SK-N-SH treated with all-trans-retinoic acid at 6 μM for 48 hours (cell line): ENCODE data around the gene SLC25A34.

ENCODE experiments used
- ATAC-seq: fragments of 200-7000 bp; cut with Tn5 transposase; 3 replicates; pipeline ENCODE4 v1.9.1; 2020; ENCODE audit warnings: mild to moderate bottlenecking, moderate library complexity
- ARNTL ChIP-seq: fragments of 450-650 bp; formaldehyde crosslinking; IDR thresholded peaks from 2 replicates; pipeline ENCODE4 v1.5.0; 2020; ENCODE audit warnings: low read depth, mild to moderate bottlenecking, moderate library complexity, borderline replicate concordance
- BACH2 ChIP-seq: fragments of 250-450 bp; sonication (Bioruptor Pico); IDR thresholded peaks from 2 replicates; pipeline ENCODE4 v1.9.0; 2021; ENCODE audit warnings: mild to moderate bottlenecking, borderline replicate concordance
- CSDC2 ChIP-seq: fragments of 250-450 bp; sonication (Bioruptor Pico); IDR thresholded peaks from 2 replicates; pipeline ENCODE4 v1.5.0; 2020; ENCODE audit warnings: mild to moderate bottlenecking, moderate library complexity
- CSRNP3 ChIP-seq: fragments of 250-450 bp; sonication (Bioruptor Pico); IDR thresholded peaks from 2 replicates; pipeline ENCODE4 v1.5.1; 2021; ENCODE audit warnings: mild to moderate bottlenecking, moderate library complexity
- ESRRG ChIP-seq: fragments of 250-450 bp; sonication (Bioruptor Pico); IDR thresholded peaks from 2 replicates; pipeline ENCODE4 v1.6.1; 2021; ENCODE audit warnings: mild to moderate bottlenecking
- GLIS3 ChIP-seq: fragments of 250-450 bp; sonication (Bioruptor Pico); IDR thresholded peaks from 2 replicates; pipeline ENCODE4 v1.5.0; 2020; ENCODE audit warnings: mild to moderate bottlenecking, moderate library complexity
- ISL1 ChIP-seq: fragments of 250-450 bp; sonication (Bioruptor Pico); IDR thresholded peaks from 2 replicates; pipeline ENCODE4 v2.1.2; 2022; ENCODE audit warnings: mild to moderate bottlenecking, moderate library complexity
- OSR1 ChIP-seq: fragments of 250-450 bp; sonication (Bioruptor Pico); IDR thresholded peaks from 2 replicates; pipeline ENCODE4 v1.8.0; 2022; ENCODE audit warnings: moderate library complexity, mild to moderate bottlenecking, inconsistent platforms
- POU6F1 ChIP-seq: fragments of 250-450 bp; sonication (Bioruptor Pico); IDR thresholded peaks from 2 replicates; pipeline ENCODE4 v1.8.0; 2021; ENCODE audit warnings: low read depth, mild to moderate bottlenecking, moderate library complexity, borderline replicate concordance
- PPARA ChIP-seq: fragments of 250-450 bp; sonication (Bioruptor Pico); IDR thresholded peaks from 2 replicates; pipeline ENCODE4 v1.5.0; 2020; ENCODE audit warnings: mild to moderate bottlenecking, borderline replicate concordance
- RARB ChIP-seq: fragments of 250-450 bp; sonication (Bioruptor Pico); IDR thresholded peaks from 2 replicates; pipeline ENCODE4 v1.8.0; 2021; ENCODE audit warnings: mild to moderate bottlenecking, moderate library complexity
- SNAI2 ChIP-seq: fragments of 250-450 bp; sonication (Bioruptor Pico); IDR thresholded peaks from 2 replicates; pipeline ENCODE4 v1.5.0; 2020; ENCODE audit warnings: mild to moderate bottlenecking, moderate library complexity
- TCF4 ChIP-seq: fragments of 250-450 bp; sonication (Bioruptor Pico); IDR thresholded peaks from 2 replicates; pipeline ENCODE4 v1.8.0; 2021; ENCODE audit warnings: mild to moderate bottlenecking, moderate library complexity, borderline replicate concordance
- TOX ChIP-seq: fragments of 250-450 bp; sonication (Bioruptor Pico); IDR thresholded peaks from 2 replicates; pipeline ENCODE4 v1.8.0; 2021; ENCODE audit warnings: mild to moderate bottlenecking, moderate library complexity, borderline replicate concordance
- ZC3H10 ChIP-seq: fragments of 250-450 bp; sonication (Bioruptor Pico); IDR thresholded peaks from 2 replicates; pipeline ENCODE4 v1.5.1; 2021; ENCODE audit warnings: mild to moderate bottlenecking, moderate library complexity
- ZFP3 ChIP-seq: fragments of 250-450 bp; sonication (Bioruptor Pico); IDR thresholded peaks from 2 replicates; pipeline ENCODE4 v1.5.0; 2020; ENCODE audit warnings: mild to moderate bottlenecking, moderate library complexity
- ZFP30 ChIP-seq: fragments of 450-650 bp; formaldehyde crosslinking; IDR thresholded peaks from 2 replicates; pipeline ENCODE4 v1.5.0; 2022; ENCODE audit warnings: mild to moderate bottlenecking, moderate library complexity
- ZNF565 ChIP-seq: fragments of 450-650 bp; formaldehyde crosslinking; conservative IDR thresholded peaks from 2 replicates; pipeline ENCODE4 v1.5.0; 2020; ENCODE audit warnings: low read depth, mild to moderate bottlenecking, moderate library complexity
- ZNF70 ChIP-seq: fragments of 450-650 bp; formaldehyde crosslinking; IDR thresholded peaks from 2 replicates; pipeline ENCODE4 v1.5.0; 2020; ENCODE audit warnings: mild to moderate bottlenecking, moderate library complexity
- ZNF8 ChIP-seq: fragments of 450-650 bp; formaldehyde crosslinking; IDR thresholded peaks from 2 replicates; pipeline ENCODE4 v1.5.0; 2020; ENCODE audit warnings: mild to moderate bottlenecking, moderate library complexity
- TF ChIP-seq, protein P1 (sequence below): fragments of 250-450 bp; sonication (Bioruptor Pico); IDR thresholded peaks from 2 replicates; pipeline ENCODE4 v1.5.1; 2020; ENCODE audit warnings: low read depth, mild to moderate bottlenecking, moderate library complexity
- TF ChIP-seq, protein P2 (sequence below): fragments of 250-450 bp; sonication (Bioruptor Pico); IDR thresholded peaks from 2 replicates; pipeline ENCODE4 v1.5.0; 2020; ENCODE audit warnings: mild to moderate bottlenecking, moderate library complexity

Gene SLC25A34

GRCh38 chr1:15750924-15751323, 14.9 kb downstream of the SLC25A34 start (continued):
- TF ChIP-seq CSDC2 (CRISPR knock-in tag) (no peak), ZFP30 (CRISPR knock-in tag) (no peak), ZFP3 (CRISPR knock-in tag) (no peak), TCF4 (no peak), BACH2 (CRISPR knock-in tag) (no peak)
- TF ChIP-seq, all 23 proteins: peak for 0

- ATAC-seq = no peak
- TF ChIP-seq GLIS3 (CRISPR knock-in tag) (no peak), OSR1 (CRISPR knock-in tag) (no peak), ZNF70 (CRISPR knock-in tag) (no peak), ISL1 (no peak), SNAI2 (CRISPR knock-in tag) (no peak), ZNF565 (CRISPR knock-in tag) (no peak), ZFP3 (CRISPR knock-in tag) (no peak), RARB (no peak), BACH2 (CRISPR knock-in tag) (no peak), ZNF8 (CRISPR knock-in tag) (no peak), CSDC2 (CRISPR knock-in tag) (no peak), TCF4 (no peak), PPARA (CRISPR knock-in tag) (no peak), ESRRG (CRISPR knock-in tag) (no peak), ZC3H10 (CRISPR knock-in tag) (no peak)
- TF ChIP-seq, protein P1, sequence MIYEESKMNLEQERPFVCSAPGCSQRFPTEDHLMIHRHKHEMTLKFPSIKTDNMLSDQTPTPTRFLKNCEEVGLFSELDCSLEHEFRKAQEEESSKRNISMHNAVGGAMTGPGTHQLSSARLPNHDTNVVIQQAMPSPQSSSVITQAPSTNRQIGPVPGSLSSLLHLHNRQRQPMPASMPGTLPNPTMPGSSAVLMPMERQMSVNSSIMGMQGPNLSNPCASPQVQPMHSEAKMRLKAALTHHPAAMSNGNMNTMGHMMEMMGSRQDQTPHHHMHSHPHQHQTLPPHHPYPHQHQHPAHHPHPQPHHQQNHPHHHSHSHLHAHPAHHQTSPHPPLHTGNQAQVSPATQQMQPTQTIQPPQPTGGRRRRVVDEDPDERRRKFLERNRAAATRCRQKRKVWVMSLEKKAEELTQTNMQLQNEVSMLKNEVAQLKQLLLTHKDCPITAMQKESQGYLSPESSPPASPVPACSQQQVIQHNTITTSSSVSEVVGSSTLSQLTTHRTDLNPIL (CRISPR knock-in tag) = no peak
- TF ChIP-seq, protein P2, sequence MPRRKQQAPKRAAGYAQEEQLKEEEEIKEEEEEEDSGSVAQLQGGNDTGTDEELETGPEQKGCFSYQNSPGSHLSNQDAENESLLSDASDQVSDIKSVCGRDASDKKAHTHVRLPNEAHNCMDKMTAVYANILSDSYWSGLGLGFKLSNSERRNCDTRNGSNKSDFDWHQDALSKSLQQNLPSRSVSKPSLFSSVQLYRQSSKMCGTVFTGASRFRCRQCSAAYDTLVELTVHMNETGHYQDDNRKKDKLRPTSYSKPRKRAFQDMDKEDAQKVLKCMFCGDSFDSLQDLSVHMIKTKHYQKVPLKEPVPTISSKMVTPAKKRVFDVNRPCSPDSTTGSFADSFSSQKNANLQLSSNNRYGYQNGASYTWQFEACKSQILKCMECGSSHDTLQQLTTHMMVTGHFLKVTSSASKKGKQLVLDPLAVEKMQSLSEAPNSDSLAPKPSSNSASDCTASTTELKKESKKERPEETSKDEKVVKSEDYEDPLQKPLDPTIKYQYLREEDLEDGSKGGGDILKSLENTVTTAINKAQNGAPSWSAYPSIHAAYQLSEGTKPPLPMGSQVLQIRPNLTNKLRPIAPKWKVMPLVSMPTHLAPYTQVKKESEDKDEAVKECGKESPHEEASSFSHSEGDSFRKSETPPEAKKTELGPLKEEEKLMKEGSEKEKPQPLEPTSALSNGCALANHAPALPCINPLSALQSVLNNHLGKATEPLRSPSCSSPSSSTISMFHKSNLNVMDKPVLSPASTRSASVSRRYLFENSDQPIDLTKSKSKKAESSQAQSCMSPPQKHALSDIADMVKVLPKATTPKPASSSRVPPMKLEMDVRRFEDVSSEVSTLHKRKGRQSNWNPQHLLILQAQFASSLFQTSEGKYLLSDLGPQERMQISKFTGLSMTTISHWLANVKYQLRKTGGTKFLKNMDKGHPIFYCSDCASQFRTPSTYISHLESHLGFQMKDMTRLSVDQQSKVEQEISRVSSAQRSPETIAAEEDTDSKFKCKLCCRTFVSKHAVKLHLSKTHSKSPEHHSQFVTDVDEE = no peak
These were observed 15.7 kb downstream of the SLC25A34 start for GRCh38 chr1:15751717-15752116.

DNA sequence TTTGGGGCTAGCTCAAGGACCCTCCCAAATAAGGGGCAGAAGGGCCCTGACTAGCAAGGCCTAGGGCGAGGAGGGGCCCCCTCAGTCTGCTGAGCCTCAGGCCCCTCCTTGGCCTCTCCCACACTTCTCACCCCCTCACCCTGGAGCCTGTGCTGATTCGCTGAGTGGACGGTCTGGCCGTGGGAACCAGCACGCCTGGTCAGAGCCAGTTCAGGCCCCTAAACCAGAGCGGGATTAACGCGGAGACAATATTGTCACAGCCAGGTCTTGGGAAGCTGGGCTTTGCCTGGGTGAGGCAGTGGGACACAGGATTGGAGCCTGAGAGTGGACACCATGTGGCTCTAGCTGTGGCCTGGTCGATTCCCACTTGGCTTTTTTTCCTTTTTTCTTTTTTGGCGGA, 17.7 kb downstream of the SLC25A34 start:
- TF ChIP-seq BACH2 (CRISPR knock-in tag) = no peak
- TF ChIP-seq TOX = no peak
- TF ChIP-seq POU6F1 (CRISPR knock-in tag) = no peak
- TF ChIP-seq CSRNP3 (CRISPR knock-in tag) = no peak
- no peak for TF ChIP-seq ZC3H10 (CRISPR knock-in tag)
- TF ChIP-seq TCF4 = no peak
- TF ChIP-seq ISL1 = no peak
- TF ChIP-seq OSR1 (CRISPR knock-in tag) = no peak
- no peak for ATAC-seq

- no peak for ATAC-seq
- TF ChIP-seq ESRRG (CRISPR knock-in tag) (no peak), ZNF8 (CRISPR knock-in tag) (no peak), TOX (no peak), BACH2 (CRISPR knock-in tag) (no peak), TCF4 (no peak), ARNTL (no peak), OSR1 (CRISPR knock-in tag) (no peak)
- TF ChIP-seq, all 23 proteins: peak for 0
These were observed 19.1 kb downstream of the SLC25A34 start for GRCh38 chr1:15755021-15755645.
